ENCODE measurements around the gene LILRA6. TPM values are rescaled to one million over a fixed set of nuclear protein-coding genes. Genes with fewer than 3 reads are reported as not detected.
"Not testable (repeated sequence)": the region's sequence is repeated elsewhere in the genome, so short reads cannot be mapped to it uniquely, and the experiment has no call there.

The LILRA6 gene
- total RNA-seq, 1 experiment from 2014 or later: not detected

DNA sequence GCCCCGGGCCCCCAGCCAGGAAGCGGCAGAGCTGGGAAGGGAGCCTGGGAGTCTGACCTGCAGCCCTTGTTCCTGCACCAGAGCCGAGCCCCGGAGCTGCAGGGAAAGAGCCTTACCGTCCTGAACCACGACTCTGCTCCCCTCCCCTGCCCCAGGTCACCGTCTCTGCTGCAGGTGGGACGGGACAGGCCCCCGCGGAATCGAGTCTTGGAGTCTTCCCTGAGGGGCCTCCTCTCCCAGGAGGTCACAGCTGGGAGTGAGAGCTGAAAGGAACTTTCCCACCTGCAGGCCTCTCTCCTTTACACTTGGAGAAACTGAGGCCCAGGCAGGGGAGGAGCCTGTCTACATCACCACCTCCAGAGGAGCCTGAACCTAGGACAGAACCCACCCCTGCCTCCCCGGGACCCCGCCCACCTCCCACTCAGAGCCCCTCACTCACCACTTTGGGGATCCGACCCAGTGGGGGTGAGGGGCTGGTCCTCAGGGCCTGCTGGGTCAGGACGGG lies 34.6 kb upstream of the LILRA6 start:
- H3K27me3 ChIP-seq (ENCODE audit: insufficient read depth, low read length): peaks cover 24% of the 10 kb centered on the region; the same call in 1 of the 2 replicates
- POLR2A ChIA-PET; H2AFZ ChIP-seq (ENCODE audit: low read depth, low read length, poor library complexity, severe bottlenecking); H3K9me3 ChIP-seq (ENCODE audit: control insufficient read depth in 1 of 2, insufficient read depth in 1 of 2, low read depth in 1 of 2, low read length in 2 of 2); H3K79me2 ChIP-seq (ENCODE audit: insufficient read depth, low read length); H3K9me2 ChIP-seq (ENCODE audit: insufficient read depth); H3K4me1 ChIP-seq (ENCODE audit: control insufficient read depth in 1 of 2, insufficient read depth in 2 of 2, low read length in 2 of 2); BruUV-seq (replicated peaks); DNase-seq (ENCODE audit: low read depth, low spot score); H4K20me1 ChIP-seq (ENCODE audit: insufficient read depth); intact Hi-C loops (cut with micrococcal nuclease); H3K4me3 ChIP-seq (replicated peaks in 1 of 2; ENCODE audit: low read depth in 1 of 2, low read length in 2 of 2); ATAC-seq; H3K9ac ChIP-seq (ENCODE audit: low read length); H3K27ac ChIP-seq (ENCODE audit: low read depth, low read length); RAD21 ChIA-PET (ENCODE audit: low non-redundant PET in 1 of 2, low total read pairs in 2 of 2, uncharacterized antibody in 2 of 2, unreplicated experiment in 2 of 2); H3K4me2 ChIP-seq (ENCODE audit: low read length); H3K36me3 ChIP-seq (ENCODE audit: control insufficient read depth in 1 of 2, insufficient read depth in 2 of 2, low read length in 2 of 2): not testable (repeated sequence)
- CTCF ChIA-PET: interaction anchor here (1.1 kb wide), 1 partner anchor 11 kb away, joined by 3 read pairs; no protein-coding TSS in a partner anchor

DNA sequence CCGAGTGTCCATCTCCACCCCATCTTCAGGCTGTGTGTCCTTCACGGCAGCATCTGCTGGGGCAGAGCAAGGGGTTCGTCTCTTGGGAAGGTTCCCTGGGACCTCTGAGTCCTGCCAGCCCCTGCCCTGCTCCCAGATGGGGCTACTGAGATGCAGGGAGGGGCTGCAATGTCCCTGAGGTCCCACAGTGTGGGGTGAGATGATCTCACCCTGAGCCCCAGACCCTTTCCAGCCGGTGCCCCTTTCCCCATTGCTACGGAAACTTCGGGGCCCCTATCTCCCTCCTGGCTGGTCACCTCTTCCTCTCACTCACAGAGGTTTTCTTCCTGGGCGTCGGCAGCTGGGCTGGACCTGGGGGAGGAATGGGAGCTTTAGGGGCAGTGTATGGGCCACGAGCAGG lies 33.4 kb upstream of the LILRA6 start:
- Histone ChIP-seq H3K27ac (ENCODE audit: low read depth, low read length) (no peak overlapping the region), H3K9me2 (ENCODE audit: insufficient read depth) (no peaks in the 10 kb centered on the region), H3K4me3 (replicated peaks in 1 of 2; ENCODE audit: low read depth in 1 of 2, low read length in 2 of 2) (no peak overlapping the region), H3K27me3 (ENCODE audit: insufficient read depth, low read length) (peaks cover 13% of the 10 kb centered on the region; the same call in 1 of the 2 replicates), H4K20me1 (ENCODE audit: insufficient read depth) (no peaks in the 10 kb centered on the region), H3K4me2 (ENCODE audit: low read length) (no peak overlapping the region), H3K36me3 (ENCODE audit: control insufficient read depth in 1 of 2, insufficient read depth in 2 of 2, low read length in 2 of 2) (no peaks in the 10 kb centered on the region), H3K79me2 (ENCODE audit: insufficient read depth, low read length) (no peaks in the 10 kb centered on the region), H3K9me3 (ENCODE audit: control insufficient read depth in 1 of 2, insufficient read depth in 1 of 2, low read depth in 1 of 2, low read length in 2 of 2) (no peaks in the 10 kb centered on the region), H3K4me1 (ENCODE audit: control insufficient read depth in 1 of 2, insufficient read depth in 2 of 2, low read length in 2 of 2) (no peaks in the 10 kb centered on the region), H3K9ac (ENCODE audit: low read length) (no peak overlapping the region), H2AFZ (ENCODE audit: low read depth, low read length, poor library complexity, severe bottlenecking) (no peak overlapping the region)
- RAD21 ChIA-PET (ENCODE audit: low non-redundant PET in 1 of 2, low total read pairs in 2 of 2, uncharacterized antibody in 2 of 2, unreplicated experiment in 2 of 2): no interaction called here
- CTCF ChIA-PET: no interaction called here
- BruUV-seq (replicated peaks): no TSS peak
- no peak for ATAC-seq
- intact Hi-C loops (cut with micrococcal nuclease): no loop called here
- TF ChIP-seq, protein P1, sequence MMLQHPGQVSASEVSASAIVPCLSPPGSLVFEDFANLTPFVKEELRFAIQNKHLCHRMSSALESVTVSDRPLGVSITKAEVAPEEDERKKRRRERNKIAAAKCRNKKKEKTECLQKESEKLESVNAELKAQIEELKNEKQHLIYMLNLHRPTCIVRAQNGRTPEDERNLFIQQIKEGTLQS (IDR thresholded peaks at IDR 0.05): no peak
- TF ChIP-seq EGR1 (IDR thresholded peaks at IDR 0.05; ENCODE audit: low read depth): no peak
- TF ChIP-seq, protein P2, sequence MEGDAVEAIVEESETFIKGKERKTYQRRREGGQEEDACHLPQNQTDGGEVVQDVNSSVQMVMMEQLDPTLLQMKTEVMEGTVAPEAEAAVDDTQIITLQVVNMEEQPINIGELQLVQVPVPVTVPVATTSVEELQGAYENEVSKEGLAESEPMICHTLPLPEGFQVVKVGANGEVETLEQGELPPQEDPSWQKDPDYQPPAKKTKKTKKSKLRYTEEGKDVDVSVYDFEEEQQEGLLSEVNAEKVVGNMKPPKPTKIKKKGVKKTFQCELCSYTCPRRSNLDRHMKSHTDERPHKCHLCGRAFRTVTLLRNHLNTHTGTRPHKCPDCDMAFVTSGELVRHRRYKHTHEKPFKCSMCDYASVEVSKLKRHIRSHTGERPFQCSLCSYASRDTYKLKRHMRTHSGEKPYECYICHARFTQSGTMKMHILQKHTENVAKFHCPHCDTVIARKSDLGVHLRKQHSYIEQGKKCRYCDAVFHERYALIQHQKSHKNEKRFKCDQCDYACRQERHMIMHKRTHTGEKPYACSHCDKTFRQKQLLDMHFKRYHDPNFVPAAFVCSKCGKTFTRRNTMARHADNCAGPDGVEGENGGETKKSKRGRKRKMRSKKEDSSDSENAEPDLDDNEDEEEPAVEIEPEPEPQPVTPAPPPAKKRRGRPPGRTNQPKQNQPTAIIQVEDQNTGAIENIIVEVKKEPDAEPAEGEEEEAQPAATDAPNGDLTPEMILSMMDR (IDR thresholded peaks at IDR 0.05 in 2 of 3, conservative IDR thresholded peaks at IDR 0.05 in 1 of 3; ENCODE audit: borderline replicate concordance in 1 of 3, insufficient read depth in 1 of 3, low read depth in 2 of 3, low read length in 2 of 3): no peak
- TF ChIP-seq JUND (IDR thresholded peaks at IDR 0.05): no peak
- TF ChIP-seq EZH2 (IDR thresholded peaks at IDR 0.05): no peak
- no peak for TF ChIP-seq TCF7L2 (IDR thresholded peaks at IDR 0.05; ENCODE audit: borderline replicate concordance, extremely low read depth, insufficient read depth, insufficient read length)
- TF ChIP-seq POLR2A (IDR thresholded peaks at IDR 0.05; ENCODE audit: borderline replicate concordance, extremely low read depth, insufficient read depth, insufficient read length): no peak
- TF ChIP-seq FOSL1 (IDR thresholded peaks at IDR 0.05; ENCODE audit: low read depth): no peak
- TF ChIP-seq, protein P3, sequence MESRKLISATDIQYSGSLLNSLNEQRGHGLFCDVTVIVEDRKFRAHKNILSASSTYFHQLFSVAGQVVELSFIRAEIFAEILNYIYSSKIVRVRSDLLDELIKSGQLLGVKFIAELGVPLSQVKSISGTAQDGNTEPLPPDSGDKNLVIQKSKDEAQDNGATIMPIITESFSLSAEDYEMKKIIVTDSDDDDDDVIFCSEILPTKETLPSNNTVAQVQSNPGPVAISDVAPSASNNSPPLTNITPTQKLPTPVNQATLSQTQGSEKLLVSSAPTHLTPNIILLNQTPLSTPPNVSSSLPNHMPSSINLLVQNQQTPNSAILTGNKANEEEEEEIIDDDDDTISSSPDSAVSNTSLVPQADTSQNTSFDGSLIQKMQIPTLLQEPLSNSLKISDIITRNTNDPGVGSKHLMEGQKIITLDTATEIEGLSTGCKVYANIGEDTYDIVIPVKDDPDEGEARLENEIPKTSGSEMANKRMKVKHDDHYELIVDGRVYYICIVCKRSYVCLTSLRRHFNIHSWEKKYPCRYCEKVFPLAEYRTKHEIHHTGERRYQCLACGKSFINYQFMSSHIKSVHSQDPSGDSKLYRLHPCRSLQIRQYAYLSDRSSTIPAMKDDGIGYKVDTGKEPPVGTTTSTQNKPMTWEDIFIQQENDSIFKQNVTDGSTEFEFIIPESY (IDR thresholded peaks at IDR 0.05; ENCODE audit: extremely low read depth, insufficient replicate concordance, low read length): no peak
- TF ChIP-seq EZH2phosphoT487 (IDR thresholded peaks at IDR 0.05; ENCODE audit: borderline replicate concordance): no peak
- no peak for DNase-seq (ENCODE audit: low read depth, low spot score)
- POLR2A ChIA-PET: no interaction called here

DNA sequence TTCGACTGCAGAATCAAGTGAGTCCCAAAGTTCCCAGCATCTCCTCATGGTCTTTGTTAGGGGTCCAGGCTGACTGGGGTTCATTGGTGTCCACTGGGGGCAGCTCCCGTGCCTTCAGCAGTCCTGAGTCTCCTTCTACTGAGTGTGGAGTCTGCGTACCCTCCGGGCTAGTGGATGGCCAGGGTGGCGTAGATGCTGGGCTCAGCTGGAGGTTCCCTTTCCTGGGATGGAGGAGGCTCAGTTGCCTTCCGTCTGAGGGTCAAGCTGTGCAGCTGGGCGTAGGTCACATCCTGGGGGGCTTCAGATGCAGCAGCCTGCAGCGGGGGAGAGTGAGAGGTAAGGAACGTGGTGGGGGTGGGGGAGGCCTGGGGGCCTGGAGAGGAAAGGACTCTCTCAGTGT lies 31.9 kb upstream of the LILRA6 start:
- H3K4me2 ChIP-seq (ENCODE audit: low read length); H3K79me2 ChIP-seq (ENCODE audit: insufficient read depth, low read length); H2AFZ ChIP-seq (ENCODE audit: low read depth, low read length, poor library complexity, severe bottlenecking); H3K27me3 ChIP-seq (ENCODE audit: insufficient read depth, low read length); CTCF ChIA-PET; DNase-seq (ENCODE audit: low read depth, low spot score); H3K9me3 ChIP-seq (ENCODE audit: control insufficient read depth in 1 of 2, insufficient read depth in 1 of 2, low read depth in 1 of 2, low read length in 2 of 2); BruUV-seq (replicated peaks); intact Hi-C loops (cut with micrococcal nuclease); H4K20me1 ChIP-seq (ENCODE audit: insufficient read depth); H3K4me1 ChIP-seq (ENCODE audit: control insufficient read depth in 1 of 2, insufficient read depth in 2 of 2, low read length in 2 of 2); H3K4me3 ChIP-seq (replicated peaks in 1 of 2; ENCODE audit: low read depth in 1 of 2, low read length in 2 of 2); H3K36me3 ChIP-seq (ENCODE audit: control insufficient read depth in 1 of 2, insufficient read depth in 2 of 2, low read length in 2 of 2); RAD21 ChIA-PET (ENCODE audit: low non-redundant PET in 1 of 2, low total read pairs in 2 of 2, uncharacterized antibody in 2 of 2, unreplicated experiment in 2 of 2); H3K9ac ChIP-seq (ENCODE audit: low read length); POLR2A ChIA-PET; H3K27ac ChIP-seq (ENCODE audit: low read depth, low read length); ATAC-seq; H3K9me2 ChIP-seq (ENCODE audit: insufficient read depth): not testable (repeated sequence)

All from HCT116 (cell line).